OCI-LY3 (cell line): ENCODE data around the gene IQGAP1.
"Not testable (repeated sequence)": the region's sequence is repeated elsewhere in the genome, so short reads cannot be mapped to it uniquely, and the experiment has no call there.

Experiments
- EZH2phosphoT487 ChIP-seq: fragments of 200-600 bp; shearing (Covaris generic); IDR thresholded peaks from 2 replicates; pipeline ENCODE4 v1.6.1; 2018; ENCODE audit warnings: antibody characterized with exemption, mixed run types, low read depth
- TF ChIP-seq, protein P1 (sequence below): fragments of 200-600, 300-600 bp; sonication (generic); IDR thresholded peaks from 2 replicates; pipeline ENCODE4 v1.5.1; 2014; ENCODE audit warnings: antibody characterized with exemption, low read length, low read depth

DNA sequence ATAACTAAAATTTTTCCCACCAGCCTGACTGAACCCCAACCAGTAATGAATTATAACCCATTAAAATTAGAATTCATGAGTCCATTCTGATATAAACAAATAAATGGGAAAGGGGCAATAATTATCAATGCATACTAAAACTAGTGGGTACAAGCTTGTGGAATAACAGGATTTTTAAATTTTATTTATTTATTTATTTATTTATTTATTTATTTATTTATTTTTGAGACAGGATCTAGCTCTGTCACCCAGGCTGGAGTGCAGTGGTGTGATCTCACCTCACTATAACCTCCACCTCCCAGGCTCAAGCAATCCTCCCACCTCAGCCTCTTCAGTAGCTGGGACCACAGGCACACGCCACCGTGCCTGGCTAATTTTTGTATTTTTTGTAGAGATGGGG, 125.9 kb downstream of the IQGAP1 start:
- TF ChIP-seq, protein P1, sequence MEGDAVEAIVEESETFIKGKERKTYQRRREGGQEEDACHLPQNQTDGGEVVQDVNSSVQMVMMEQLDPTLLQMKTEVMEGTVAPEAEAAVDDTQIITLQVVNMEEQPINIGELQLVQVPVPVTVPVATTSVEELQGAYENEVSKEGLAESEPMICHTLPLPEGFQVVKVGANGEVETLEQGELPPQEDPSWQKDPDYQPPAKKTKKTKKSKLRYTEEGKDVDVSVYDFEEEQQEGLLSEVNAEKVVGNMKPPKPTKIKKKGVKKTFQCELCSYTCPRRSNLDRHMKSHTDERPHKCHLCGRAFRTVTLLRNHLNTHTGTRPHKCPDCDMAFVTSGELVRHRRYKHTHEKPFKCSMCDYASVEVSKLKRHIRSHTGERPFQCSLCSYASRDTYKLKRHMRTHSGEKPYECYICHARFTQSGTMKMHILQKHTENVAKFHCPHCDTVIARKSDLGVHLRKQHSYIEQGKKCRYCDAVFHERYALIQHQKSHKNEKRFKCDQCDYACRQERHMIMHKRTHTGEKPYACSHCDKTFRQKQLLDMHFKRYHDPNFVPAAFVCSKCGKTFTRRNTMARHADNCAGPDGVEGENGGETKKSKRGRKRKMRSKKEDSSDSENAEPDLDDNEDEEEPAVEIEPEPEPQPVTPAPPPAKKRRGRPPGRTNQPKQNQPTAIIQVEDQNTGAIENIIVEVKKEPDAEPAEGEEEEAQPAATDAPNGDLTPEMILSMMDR, result not testable (repeated sequence)
- TF ChIP-seq EZH2phosphoT487, result not testable (repeated sequence)
